ENCODE measurements around the gene PNPO. TPM values are rescaled to one million over a fixed set of nuclear protein-coding genes. Genes with fewer than 3 reads are reported as not detected.

Gene PNPO
- total RNA-seq, 1 donor from 2014 or later, result 33.3 TPM

Other genes with a start within 250 kb of the PNPO start
- gene TBKBP1, start 247.4 kb upstream of the PNPO start, total RNA-seq, result 3.1 TPM
- not detected for gene TBX21, start 208.3 kb upstream of the PNPO start, total RNA-seq
- 1.8 TPM for gene OSBPL7, start 119.8 kb upstream of the PNPO start, total RNA-seq
- 26.7 TPM for gene MRPL10, start 110.0 kb upstream of the PNPO start, total RNA-seq
- 0.28 TPM for gene LRRC46, start 109.9 kb upstream of the PNPO start, total RNA-seq
- 21.2 TPM for gene SCRN2, start 100.3 kb upstream of the PNPO start, total RNA-seq
- gene SP6, start 90.4 kb upstream of the PNPO start, total RNA-seq, result 5.9 TPM
- gene SP2, start 45.3 kb upstream of the PNPO start, total RNA-seq, result 12.7 TPM
- gene PRR15L, start 16.3 kb downstream of the PNPO start, total RNA-seq, result 11.0 TPM
- 73.4 TPM for gene CDK5RAP3, start 29.5 kb downstream of the PNPO start, total RNA-seq
- gene COPZ2, start 96.2 kb downstream of the PNPO start, total RNA-seq, result 17.3 TPM
- 90.4 TPM for gene NFE2L1, start 106.8 kb downstream of the PNPO start, total RNA-seq
- 29.2 TPM for gene CBX1, start 159.9 kb downstream of the PNPO start, total RNA-seq
- 17.4 TPM for gene SNX11, start 166.2 kb downstream of the PNPO start, total RNA-seq